ENCODE data around the gene UCN3.

- TF ChIP-seq TARDBP (IDR thresholded peaks at IDR 0.05) (no peak), SP1 (IDR thresholded peaks at IDR 0.05) (no peak), FOXM1 (IDR thresholded peaks at IDR 0.05; ENCODE audit: borderline replicate concordance) (no peak), SUZ12 (IDR thresholded peaks at IDR 0.05) (no peak), NFRKB (IDR thresholded peaks at IDR 0.05) (no peak), FOXA1 (IDR thresholded peaks at IDR 0.05) (no peak), ELF4 (IDR thresholded peaks at IDR 0.05) (no peak), BHLHE40 (IDR thresholded peaks at IDR 0.05; ENCODE audit: borderline replicate concordance) (no peak)
Measured at GRCh38 chr10:5376450-5376849, 11.7 kb downstream of the UCN3 start.

Data from HEK293T (cell line).